Measurements from ENCODE around the gene CDAN1.

Gene CDAN1

DNA sequence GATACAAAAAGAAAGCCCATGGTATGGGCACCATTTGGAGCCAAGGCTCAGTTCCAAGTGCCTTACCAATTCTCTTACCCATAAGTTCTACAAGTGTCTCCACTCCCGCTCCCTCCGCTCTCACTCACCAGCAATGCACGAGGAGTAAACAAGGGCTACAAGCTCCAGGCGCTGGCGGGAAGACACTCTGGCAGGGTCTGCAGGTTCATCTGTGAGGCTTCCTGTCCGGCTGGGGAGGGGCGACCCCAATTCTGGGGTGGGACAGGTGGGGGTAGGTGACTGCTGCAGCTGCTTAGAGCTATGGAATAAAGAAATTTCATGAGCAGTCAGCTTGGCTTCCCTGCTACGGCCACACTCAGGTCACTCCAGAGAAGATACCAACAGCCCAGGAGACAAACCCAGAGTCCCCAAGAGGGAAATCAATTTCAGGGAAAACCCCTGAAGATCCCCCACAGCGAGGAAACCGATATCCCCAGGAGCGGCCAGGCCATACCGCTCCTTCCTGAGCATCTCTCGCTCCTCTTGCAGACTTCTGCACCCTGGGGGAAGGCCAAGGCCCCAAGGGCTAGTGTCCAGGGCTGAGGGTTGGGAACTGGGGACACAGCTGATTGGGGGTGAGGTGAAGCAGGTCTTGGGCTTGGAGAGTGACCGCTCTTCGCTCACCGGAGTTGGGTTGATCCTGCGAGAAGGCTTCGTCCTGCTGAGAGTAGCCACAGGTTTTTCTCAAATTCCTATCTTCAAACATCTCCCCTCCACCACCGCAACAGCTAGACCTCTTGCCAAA, 1.4 kb downstream of the CDAN1 start:
- no peak for DNase-seq (ENCODE audit: low spot score)

DNA sequence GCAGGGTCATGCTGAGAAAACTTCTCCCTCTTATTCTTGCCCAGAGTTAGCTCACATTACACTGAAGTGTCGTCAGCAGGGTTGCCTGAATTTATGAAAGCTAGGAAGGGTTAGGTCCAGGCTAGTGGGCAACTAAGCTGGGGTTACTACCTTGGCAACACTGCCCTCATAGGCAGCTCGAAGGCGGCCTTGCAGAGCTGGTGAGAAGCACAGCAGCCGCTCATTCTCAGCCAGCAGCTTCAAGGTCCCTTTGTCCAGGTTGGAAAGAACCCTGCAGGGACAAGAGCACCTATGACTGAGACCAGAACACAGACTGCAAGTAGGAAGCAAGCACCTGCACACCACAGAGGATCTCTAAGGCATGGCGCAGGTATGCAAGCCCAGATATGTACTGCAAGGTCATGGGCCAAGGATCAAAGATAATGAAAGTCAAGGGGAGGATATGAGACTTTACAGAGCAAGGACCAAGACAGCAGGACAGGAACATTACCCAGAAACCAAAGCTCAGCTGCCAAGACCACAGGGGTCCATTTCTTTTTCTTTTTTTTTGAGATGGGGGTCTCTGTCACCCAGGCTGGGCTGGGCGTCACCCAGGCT, 2.8 kb downstream of the CDAN1 start:
- DNase-seq (ENCODE audit: low spot score), result no peak

DNA sequence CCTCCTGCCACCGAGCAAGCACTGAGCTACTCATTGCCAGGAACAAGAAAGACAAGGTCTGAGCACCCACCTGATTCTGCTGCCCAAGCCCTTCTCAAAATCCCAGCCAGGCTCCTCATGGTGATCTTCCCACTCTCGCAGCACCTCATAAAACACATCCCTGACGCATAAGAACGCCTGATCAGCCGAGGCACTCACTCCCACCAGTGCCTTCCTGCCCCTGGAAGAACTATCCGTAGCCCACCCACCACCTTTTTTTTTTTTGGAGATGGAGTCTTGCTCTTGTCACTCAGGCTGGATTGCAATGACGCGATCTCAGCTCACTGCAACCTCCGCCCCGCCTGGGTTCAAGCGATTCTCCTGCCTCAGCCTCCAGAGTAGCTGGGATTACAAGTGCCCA, 3.9 kb downstream of the CDAN1 start:
- no peak for DNase-seq (ENCODE audit: low spot score)

DNA sequence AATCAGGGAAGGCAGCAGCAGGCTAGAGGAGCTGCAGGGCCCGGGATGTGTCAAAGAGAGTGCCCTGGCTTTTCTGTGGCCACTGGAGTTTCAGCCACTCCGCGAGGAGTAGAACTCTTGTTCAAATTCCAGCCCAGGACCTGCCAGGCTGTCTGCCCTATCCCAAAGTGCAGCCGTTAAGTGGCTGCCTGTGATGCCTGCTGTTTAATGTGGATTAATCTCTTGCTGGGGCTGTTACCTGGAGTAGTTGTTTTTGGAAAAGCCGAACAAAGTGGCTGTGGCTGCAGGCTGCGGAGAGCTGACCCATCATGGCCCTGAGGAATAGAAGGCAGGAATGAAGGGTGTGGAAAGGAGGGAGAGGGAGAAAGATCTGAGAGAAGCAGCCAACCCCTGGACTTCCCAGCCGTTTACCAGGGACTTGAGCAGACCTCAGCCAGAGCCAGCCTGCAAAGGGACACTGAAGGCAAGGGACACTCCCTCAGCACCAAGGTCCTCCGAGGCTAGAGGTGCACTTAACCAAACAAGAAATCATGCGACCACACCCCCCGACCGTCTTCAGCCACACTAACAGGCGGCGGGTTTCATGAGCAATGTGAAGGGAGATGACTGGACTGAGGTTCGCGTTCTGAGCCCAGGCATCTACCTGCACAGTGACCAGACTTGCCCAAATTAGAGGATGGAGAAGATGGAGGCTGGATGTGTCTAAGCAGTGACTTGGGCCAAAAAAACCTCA, 4.7 kb downstream of the CDAN1 start:
- no peak for DNase-seq (ENCODE audit: low spot score)

DNA sequence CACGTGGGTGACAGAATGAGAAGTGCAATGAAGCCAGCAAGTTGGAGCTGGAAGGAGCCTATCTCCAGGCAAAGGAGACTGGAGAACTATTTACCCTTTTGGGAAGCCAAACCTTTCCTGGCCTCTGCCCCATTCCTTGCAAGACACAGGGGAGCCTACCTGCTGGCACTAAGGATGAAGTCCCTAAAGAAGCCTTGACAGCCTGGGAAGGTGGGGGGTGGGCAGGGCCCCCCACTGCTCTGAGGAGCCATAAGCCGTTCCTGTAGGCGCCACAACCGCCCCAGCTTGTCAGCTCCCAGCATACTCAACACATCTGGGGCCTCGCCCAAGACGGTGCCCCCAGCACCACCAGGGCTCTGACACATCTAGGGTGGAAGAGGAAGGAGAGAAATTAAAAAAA, 5.5 kb downstream of the CDAN1 start:
- no peak for DNase-seq (ENCODE audit: low spot score)

DNA sequence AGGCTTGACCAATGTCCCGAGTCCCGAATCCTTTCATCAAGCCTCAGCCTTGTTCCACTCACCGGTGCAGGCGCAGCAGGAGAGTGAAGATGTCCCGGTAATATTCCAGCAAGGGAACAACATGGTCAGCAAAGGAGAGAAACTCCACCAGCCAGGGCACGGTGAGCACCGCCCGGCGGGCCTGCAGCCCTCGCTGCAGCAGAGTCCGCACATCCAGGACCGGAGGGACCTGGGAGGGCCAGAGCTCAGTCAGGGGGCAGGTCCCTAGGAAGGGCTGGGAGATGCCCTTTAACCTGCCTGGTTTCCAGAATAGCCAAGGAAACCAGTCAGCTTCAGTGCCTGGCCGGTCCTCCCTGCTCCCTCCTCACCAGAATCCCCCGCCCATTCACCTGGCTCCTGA, 6.4 kb downstream of the CDAN1 start:
- DNase-seq (ENCODE audit: low spot score), result no peak

DNA sequence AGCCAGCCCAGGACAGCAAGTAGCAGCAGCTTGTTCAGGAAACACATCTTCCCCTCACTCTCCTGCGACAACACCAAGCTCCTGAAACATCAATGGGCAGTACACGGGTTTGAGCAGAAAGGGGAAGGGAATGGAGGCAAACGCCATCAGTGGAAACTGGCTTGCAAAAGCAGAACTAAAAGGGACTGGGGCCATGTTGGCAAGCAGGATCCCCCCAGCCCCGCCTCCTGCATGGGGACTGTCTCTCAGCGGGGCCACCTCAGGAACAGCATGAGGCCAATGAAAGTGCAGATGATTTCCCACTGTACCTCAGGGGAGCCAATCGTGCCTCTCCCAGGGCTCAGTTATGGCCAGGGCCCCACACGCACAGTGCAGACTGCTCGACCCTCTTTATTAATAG, 6.8 kb downstream of the CDAN1 start:
- DNase-seq (ENCODE audit: low spot score), result no peak

DNA sequence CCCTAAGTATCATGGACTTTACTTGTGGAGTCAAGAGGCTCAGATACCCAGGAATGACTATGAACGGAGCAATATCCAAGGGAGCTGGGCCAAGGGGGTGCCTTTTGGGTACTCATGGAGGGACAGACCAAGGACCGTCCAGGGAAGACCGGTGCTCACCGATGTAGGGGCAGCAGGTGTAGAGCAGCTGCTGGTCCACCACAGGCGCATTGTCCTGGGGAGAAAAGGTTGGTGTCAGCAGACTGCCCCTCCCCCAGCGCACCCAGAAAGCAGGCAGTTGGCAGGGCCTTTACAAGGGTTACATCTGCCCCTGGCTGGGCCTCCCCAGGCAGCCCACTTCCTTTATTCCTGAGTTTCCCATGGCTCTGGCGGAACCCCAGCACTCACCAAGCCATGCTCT, 7.5 kb downstream of the CDAN1 start:
- no peak for DNase-seq (ENCODE audit: low spot score)

DNA sequence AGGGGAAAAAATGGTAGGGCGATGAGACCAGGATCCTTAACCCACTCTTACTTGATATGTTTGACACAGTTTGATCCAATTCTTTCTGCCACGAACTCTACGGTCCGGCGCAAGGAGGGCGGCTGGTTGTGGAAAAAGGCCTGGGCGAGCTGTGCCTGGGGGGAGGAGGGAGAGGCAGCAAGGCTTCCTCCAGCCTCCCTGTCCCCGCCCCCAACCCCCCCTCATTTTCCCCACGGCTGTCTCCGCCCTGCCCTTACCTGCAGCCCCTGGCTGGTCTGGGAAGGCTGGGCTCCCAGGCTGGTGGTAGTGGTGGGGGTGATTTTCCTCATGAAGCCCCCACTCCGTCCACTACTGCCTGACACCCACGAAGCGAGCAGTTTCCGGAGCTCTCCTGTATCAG, 8.0 kb downstream of the CDAN1 start:
- no peak for DNase-seq (ENCODE audit: low spot score)

DNA sequence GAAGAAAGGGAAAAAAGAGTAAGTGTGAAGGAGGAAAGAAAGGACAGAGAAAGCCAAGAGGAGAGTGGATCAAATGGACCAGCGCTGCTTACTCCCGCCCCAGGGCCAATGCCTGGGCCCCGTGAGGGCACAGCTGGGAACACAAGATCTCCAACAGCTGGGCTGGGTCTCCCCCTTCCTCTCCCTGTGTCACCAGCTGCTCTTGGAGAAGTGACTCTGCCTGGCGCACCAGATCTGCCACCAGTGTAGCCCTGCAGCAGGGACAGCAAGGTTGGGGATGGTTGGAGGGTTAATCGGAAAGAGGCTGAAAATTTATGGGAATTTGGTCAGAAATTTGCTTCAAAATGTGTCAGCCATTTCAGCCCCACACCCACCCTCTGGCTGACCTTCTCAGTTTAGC, 8.4 kb downstream of the CDAN1 start:
- no peak for DNase-seq (ENCODE audit: low spot score)

DNA sequence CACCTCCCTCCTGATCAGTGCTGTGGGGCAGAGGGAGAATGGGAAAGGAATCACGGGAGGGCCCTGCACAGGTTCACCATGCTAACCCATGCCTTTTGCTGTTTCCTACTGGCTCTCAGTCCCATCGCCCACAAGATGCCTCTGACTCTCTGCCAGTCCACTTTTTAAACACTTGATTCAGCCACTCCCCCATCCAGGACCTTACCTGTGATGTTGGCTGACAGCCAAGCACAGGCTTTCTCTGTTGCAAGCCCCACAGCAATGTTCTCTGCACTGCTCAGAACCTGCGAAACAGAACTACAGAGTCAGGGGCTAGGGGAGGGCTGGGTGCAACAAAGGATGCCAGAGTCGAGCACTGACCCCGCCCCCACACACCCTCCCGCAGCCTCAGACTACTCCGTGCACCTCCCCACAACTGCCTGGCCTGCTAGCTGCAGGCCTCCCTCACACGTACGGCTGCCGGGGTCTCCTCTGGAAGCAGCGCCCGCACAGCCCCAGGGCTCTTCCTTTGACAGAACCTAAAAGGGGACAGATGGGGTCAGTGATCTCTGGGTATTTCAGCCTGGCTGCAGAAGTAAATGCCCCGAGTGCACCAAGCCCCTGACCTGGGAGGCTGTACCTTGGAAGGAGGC, 9.1 kb downstream of the CDAN1 start:
- no peak for DNase-seq (ENCODE audit: low spot score)

DNA sequence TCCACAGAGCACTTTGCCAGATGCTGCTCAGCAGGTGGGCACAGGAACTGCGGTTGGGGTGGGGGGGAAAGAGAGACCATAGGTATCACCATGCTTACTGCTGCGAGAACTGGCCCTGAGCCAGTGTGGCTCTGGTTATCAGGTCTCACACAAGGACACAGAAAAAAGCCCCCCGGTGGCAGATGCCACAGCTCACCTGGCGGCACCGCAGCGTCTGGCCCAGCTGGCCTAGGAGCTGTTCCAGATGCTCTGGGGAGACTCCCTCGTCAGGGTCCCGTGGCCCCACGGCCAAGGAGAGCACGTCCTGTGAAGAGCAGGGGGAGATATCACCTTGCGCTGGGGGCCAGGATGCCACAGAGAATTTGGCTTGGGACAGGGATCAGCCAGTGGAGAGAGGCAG, 10.8 kb downstream of the CDAN1 start:
- DNase-seq (ENCODE audit: low spot score), result no peak

DNA sequence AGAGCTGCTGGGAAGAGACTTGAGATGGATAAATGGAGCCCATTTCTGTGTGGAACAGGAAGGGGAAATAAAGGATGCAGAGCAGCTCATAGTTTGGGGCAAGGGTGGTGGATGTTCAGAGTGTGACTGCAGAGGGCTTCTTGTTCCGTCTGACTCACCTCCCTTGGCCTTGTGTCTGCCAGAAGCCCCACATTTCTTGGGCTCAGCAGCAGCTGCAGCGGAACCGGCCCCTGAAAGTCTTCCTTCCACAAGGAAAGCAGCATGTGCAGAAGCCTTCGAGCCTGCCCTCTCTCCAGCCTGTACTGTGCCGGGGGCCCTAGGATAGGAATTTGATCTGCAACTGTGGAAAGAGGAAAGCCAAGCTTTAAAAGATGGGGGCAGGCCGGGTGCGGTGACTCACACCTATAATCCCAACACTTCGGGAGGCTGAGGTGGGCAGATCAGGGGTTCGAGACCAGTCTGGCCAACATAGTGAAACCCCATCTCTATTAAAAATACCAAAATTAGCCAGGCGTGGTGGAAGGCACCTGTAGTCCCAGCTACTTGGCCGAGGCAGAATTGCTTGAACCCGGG, 11.5 kb downstream of the CDAN1 start:
- no peak for DNase-seq (ENCODE audit: low spot score)

DNA sequence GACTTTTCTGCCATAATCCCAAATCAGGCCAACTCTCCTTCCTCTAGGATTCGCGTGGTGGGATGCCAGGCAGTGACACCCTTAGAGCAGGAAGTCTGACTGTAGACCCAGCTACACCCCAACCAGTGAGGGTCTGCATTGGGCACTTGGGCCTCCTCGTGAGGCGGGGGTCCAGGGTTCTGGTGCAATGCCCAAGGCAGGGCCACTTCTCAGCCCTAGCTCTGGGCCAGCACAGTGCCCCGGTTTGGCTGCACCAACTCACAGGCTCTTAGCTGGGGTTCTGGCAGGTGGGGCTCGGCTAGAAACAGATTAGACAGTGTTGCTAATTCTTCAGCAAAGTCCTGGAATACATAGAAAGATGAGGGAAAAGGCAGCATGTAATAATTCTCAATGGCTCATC, 12.7 kb downstream of the CDAN1 start:
- DNase-seq (ENCODE audit: low spot score), result no peak

DNA sequence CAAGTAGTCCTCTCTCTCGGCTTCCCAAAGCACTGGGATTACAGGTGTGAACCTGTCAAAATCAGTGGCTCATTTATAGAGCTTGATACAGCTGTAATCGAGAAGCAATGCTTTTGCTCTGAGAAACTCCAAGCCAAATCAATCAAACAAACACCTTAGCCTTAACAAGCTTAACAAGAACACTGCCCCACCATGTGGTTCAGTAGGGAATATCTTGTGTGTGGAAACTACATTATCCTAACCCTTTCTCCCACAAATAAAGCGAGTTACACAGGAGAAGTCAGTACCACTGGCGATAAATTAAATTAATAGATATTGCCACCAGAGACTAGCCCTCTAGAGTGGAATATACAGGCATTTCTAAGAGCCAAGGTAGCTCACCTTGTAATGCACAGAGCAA, 13.9 kb downstream of the CDAN1 start:
- no peak for DNase-seq (ENCODE audit: low spot score)

DNA sequence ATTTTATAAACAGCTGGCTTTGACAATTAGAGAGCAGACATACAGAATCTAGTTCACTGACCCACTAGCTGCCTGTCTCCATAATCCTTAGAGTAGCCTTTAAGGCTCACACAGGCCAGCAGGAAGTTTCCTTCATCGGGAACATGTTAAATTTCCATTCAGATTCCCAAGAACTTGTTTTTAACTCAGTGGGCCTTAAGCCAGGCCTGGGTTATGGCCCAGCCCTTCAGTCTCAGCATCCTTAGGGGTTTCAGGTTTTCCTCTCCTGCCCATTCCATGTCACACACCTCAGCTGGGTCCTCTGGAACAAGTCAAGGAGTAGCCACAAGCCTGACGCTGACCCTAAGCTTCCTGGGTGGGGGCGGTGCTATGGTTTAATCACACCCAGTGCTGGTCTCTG, 15.0 kb downstream of the CDAN1 start:
- no peak for DNase-seq (ENCODE audit: low spot score)

DNA sequence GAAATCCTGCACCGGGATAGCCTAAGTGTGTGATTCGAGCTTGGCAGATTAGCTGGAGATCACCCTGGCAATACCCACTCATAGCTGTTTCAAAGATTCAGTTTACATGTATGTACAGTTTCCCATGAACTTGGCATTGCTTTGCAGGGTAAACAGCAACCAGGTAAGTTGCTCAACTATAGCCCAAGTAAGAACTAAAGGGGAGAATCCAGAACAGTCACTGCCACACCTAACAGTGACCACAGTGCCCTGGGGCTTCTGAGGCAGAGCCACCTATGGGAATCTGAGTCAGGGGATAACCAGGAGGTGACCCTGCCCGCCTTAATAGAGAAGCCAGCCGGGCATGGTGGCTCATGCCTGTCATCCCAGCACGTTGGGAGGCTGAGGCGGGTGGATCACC, 15.9 kb downstream of the CDAN1 start:
- no peak for DNase-seq (ENCODE audit: low spot score)

DNA sequence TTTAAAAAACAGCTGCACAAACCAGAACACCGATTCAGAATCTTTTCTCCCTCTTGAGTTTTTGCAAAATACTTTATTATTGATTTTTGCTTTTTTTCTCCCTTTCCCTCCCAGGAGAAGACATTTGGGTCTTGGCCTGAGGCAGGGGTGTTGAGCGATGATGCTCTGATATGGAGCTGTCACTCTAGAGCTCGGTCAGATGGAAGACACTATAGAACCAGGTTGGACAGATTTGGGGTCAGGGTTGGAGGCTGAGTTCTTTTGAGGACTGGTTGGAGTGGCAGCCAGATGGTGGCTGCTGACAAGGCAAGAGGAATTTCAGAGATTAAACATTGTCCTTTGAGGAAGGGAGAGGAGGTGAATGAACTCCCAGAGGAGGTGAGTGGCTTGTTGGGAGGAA, 16.9 kb downstream of the CDAN1 start:
- no peak for DNase-seq (ENCODE audit: low spot score)

DNA sequence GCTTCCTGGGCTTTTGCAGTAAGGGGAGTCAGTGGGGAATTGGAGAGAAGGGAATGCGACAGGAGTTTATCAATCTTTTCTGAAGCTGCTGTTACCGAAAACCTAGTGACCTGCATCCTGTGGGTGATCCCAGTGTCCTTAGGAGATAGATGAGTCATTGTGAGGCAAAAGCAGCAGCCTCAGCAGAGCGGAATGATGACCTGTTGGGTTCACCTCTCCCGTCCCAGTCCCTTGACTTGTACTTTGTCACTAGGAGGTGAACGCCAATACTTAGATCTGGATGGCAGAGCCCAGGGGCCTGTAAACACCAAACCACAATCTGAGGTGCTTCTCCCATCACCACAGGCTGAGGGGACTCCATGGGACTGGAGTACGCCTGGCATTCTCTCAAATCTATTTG, 17.9 kb downstream of the CDAN1 start:
- DNase-seq (ENCODE audit: low spot score), result no peak

DNA sequence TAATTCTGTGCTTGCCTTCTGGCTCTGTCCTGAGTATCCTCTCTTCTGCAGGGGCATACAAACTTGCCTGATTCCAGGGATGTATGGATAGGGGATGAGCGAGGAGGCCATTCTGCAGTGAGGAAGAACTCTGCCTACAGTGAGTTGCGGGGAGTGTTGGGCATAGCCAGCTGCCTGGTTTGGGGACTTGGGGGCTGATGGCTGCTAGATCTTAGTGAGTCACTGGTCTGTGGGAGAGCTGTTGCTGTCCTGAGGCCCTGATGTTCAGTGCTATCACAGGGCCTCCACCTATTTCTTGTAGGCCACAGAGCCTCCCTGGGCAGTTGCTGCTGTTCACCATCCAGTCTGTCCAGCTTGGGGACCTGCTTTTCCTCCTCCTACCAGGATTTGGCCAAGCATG, 20.3 kb downstream of the CDAN1 start:
- no peak for DNase-seq (ENCODE audit: low spot score)

DNA sequence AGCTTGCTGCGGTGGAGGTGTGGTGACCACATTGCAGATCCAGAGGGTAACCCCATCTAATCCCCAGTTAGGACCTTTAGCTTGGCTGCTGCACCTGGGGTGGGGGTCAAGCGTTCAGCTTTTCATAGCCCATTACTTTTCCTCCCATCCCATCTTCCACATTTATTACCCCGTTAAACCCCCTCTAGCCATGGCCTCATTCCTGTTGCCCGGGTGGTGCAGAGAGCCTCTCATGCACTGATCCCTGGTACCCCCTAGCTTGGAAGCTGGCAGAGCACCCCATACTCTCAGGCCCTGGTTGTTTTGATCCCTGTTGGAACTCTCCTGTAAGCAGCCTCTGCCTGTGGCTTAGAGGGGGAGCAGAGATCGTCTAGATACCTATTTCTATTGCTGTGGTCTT, 20.8 kb downstream of the CDAN1 start:
- no peak for DNase-seq (ENCODE audit: low spot score)

DNA sequence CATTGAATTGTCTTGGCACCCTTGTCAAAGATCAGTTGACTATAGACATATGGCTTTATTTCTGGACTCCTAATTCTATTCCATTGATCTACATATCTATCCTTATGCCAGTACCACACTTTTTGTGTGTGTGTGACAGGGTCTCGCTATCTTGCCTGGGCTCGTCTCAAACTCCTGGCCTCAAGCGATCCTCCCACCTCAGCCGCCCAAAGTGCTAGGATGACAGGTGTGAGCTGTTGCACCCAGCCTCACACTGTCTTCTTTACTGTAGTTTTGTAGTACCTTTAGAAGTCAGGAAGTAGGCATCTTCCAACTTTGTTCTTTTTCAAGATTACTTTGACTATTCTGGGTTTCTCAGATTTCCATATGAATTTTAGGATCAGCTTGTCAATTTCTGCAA, 24.3 kb downstream of the CDAN1 start:
- DNase-seq (ENCODE audit: low spot score), result no peak

DNA sequence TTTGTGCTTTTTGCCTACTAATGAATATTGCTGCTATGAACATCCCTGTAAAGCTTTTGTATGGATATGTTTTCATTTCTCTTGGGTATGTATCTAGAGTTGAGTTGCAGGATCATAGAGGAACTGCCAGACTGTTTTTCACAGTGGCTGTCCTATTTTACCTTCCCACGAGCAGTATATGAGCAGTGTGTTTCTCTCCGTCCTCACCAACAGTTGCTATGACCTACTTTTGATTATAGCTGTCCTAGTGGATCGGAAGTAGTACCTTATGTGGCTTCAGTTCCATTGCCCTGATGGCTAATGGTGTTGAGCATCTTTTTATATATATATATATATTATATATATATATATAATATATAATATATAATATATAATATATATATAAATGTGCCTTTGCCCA, 25.2 kb downstream of the CDAN1 start:
- DNase-seq (ENCODE audit: low spot score), result no peak
